DMS53 treated with DMSO at 0.1 percent for 48 hours (cell line): ENCODE measurements around the gene SLC2A5.
A peak's percentile ranks its signal among the peaks of the same experiment; 100 is the strongest.
"Not testable (repeated sequence)": the region's sequence is repeated elsewhere in the genome, so short reads cannot be mapped to it uniquely, and the experiment has no call there.

Source experiments
- DNase-seq: peaks from one replicate; lab custom pipeline; 2025; ENCODE audit not compliant: unreplicated experiment; lab: John Stamatoyannopoulos, UW

SLC2A5 gene

GRCh38 chr1:9037476-9038337 lies 31.7 kb downstream of the SLC2A5 start:
- no peak for DNase-seq

DNA sequence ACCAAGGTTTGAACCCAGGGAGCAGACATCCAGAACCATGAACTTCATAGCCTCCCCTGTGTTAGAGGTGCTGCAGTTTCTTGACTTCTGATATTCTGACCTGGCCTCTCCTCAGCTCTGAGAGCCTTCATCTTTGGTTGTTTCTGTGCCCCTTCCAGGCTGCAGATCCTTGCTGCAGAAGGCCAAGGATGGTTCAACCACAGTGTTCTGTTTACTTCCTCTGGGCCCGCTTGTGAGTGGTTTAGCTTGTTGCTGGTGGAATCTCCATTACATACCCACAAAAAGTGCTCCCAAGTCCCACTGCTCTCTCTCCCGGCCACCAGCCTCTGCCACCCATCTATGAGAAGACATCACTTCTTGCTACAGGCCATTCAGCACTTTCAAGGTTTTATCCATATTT lies 34.2 kb downstream of the SLC2A5 start:
- DNase-seq, result no peak

DNA sequence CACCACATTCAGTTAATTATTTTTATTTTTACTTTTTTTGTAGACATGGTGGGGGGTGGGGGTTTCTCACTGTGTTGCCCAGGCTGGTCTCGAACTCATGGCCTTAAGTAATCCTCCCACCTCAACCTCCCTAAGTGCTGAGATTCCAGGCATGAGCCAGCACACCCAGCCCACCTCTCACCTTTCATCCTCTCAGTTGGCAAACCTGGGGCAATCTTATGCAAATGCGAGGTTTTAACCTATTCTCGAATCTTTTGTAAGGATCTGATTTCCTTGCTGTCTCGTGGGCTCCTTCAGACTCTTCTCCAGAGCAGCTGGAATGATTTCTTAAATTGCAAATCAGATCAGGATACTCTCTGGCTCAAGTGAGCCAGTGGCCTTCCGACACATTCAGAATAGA lies 36.1 kb downstream of the SLC2A5 start:
- no peak for DNase-seq

GRCh38 chr1:9031484-9032259 lies 37.8 kb downstream of the SLC2A5 start:
- DNase-seq, result no peak

GRCh38 chr1:9031077-9031476 lies 38.4 kb downstream of the SLC2A5 start:
- not testable (repeated sequence) for DNase-seq

DNA sequence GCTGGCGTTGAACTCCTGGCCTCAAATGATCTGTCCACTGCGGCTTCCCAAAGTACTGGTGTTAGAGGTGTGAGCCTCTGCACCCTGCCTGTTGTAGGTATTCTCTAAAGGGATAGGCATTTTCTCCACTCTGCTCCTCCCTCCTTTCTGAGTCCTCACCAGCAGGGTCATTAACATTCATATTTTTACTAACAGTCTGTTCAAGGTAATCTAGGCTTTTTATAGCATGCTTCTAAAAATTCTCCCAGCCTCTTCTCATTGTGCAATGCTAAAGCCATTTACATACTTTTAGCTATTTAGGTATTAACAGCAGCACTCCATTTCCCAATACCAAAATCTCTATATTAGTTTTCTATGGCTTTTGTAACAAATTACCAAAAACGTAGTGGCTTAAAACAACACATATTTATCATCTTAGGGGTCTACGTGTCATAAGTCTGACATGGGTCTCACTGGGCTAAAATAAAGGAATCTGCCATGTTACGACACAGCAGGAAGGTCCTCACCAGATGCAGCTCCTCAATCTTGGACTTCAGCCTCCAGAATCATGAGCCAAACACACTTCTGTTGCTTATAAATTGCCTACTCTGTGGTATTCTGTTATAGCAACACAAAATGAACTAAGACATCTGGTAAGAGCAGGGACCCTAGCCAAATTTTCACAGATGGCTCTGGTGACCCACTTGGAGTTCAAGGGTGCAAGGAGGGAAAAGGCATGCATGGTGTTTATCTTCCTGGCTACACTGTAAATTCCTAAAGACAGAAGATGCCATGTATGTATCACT lies 40.3 kb downstream of the SLC2A5 start:
- no peak for DNase-seq

DNA sequence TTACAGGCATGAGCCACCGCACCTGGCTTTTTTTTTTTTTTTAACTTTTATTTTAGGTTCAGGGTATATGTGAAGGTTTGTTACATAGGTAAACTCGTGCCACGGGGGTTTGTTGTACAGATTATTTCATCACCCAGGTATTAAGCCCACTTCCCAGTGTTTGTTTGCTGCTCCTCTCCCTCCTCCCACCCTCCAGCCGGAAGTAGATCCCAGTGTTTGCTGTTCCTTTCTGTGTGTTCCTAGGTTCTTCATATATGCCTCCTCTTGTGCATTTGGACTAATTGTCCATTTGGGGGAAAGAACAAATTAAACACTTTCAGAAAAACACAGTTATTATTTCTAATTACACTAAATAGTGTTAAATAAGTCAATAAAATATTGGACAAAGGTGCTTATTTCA lies 42.1 kb downstream of the SLC2A5 start:
- no peak for DNase-seq

DNA sequence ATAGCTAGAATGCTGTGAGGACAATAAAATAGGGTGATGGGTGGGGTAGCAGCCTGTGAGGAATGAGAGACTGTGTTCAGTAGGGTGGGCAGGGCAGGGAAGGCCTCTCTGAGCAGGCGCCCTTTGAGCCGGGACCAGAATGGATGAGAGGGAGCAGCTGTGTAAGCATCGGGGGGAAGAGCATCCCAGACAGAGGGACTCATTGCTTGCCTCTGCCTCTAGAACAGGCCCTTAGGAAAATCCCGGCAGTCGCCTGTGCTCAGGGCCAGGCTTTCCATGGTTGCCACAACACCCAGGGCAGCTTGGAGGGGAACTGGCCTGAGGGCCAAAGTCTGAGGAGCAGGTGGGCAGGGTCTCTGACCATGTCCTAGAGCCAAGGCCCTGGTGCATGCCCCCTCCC lies 44.0 kb downstream of the SLC2A5 start:
- DNase-seq, result peak; percentile 26

DNA sequence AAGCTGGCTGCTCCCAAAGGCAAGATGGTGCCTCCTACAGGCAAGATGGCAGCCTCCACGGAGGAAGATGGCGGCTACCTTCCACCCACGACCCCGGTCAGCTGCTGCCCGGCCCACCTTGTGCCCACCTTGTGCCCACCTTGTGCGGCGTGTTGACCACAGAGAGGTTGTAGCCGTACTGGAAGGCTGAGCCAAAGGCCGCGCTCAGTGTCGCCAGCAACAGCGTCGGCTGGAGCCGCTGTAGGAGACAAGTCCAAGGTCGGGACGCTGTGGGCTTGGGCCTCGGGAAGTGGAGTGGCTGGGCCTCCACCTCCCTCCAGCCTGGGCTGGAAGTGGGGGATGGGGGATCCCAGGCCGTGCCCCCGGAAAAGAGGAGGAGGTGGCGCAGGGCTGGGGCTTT lies 44.6 kb downstream of the SLC2A5 start:
- no peak for DNase-seq

DNA sequence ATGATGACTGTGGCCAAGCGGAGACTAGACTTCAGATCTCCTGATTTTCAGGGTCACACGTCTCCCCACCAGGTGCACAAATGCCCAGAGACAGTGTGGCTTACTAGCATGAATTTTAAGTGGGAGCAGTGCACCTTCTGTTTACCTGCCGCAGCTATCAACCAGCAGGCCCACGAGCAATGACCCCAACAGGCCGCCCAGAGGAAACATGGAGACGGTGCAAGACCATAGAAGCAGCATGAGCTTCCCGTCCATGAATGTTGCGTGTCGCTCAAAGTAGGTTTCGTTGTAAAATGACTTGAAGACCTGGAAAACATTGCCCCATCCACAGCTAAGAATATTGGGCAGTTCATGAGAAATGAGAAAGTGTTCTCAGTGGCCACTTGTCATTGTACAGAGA lies 46.7 kb downstream of the SLC2A5 start:
- DNase-seq, result no peak

DNA sequence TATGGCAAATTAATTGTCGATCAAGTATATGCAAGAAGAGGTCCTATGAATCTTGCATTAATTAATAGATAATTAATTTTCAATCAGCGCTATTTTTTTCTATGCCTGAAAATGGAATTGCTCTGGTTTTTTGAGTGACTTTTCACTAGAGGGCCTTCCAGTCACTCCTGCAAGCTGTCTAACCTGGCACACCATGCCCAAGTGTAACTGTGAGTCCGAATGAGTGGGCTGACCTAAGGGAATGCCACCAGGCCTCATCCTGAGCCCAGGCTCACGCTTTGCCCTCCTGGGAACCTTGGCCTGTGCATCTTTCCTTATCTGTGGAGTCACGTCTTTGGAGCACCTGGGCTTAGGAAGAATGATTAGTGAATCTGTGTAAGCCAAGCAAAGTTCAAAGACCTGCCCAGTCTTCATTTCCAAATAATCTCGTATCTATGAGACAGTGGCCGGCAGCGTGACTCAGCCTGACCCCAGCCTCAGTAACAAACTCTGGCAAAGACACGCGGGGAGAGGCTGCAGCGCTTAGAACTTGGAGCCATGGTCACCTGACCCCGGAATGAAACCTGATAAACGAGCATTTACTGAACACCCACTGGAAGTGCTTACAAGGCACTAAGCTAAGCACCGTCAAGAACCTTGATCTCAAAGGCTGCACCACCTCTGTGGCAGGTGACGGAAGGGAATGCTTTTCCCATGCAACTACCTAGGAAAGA lies 47.3 kb downstream of the SLC2A5 start:
- not testable (repeated sequence) for DNase-seq

DNA sequence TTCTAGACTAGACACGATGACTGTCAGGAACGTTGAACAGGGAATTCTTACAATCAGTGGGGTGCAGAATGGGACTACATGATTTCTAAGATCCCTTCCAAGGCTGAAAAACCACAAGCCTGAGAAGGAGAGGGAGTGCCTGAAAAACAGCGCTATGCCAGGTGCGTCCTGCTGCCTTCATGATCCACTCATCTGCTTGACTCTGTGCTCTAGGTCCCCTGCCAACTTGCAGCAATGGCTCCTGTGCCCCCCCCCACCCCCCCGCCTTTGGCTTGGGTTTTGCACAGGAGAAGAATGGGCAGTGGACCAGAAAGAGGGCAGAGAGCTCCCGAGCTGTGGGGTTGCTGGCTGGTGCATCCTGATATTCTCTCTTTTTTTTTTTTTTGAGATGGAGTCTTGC lies 49.1 kb downstream of the SLC2A5 start:
- DNase-seq, result no peak

DNA sequence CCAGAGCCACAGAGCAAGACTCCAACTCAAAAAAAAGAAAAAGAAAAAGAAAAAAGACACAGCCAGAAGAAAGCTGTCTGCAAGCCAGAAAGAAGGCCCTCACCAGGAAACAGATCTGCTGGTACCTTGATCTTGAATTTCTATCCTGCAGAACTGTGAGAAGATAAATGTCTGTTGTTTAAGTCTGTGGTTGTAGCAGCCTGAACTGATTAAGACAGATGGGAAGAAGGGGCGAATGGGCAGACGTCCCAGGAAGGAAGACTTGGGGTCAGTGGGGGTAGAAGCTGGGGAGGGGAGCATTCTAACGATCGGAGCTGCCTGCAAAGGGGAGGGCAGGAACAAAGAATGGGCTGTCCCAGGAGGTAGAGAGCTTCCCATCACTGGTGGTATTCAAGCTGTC lies 49.5 kb downstream of the SLC2A5 start:
- no peak for DNase-seq

- DNase-seq, result no peak
These were observed 51.1 kb downstream of the SLC2A5 start for GRCh38 chr1:9018333-9018732.

- DNase-seq, result no peak
These were observed 53.0 kb downstream of the SLC2A5 start for GRCh38 chr1:9016455-9016854.

DNA sequence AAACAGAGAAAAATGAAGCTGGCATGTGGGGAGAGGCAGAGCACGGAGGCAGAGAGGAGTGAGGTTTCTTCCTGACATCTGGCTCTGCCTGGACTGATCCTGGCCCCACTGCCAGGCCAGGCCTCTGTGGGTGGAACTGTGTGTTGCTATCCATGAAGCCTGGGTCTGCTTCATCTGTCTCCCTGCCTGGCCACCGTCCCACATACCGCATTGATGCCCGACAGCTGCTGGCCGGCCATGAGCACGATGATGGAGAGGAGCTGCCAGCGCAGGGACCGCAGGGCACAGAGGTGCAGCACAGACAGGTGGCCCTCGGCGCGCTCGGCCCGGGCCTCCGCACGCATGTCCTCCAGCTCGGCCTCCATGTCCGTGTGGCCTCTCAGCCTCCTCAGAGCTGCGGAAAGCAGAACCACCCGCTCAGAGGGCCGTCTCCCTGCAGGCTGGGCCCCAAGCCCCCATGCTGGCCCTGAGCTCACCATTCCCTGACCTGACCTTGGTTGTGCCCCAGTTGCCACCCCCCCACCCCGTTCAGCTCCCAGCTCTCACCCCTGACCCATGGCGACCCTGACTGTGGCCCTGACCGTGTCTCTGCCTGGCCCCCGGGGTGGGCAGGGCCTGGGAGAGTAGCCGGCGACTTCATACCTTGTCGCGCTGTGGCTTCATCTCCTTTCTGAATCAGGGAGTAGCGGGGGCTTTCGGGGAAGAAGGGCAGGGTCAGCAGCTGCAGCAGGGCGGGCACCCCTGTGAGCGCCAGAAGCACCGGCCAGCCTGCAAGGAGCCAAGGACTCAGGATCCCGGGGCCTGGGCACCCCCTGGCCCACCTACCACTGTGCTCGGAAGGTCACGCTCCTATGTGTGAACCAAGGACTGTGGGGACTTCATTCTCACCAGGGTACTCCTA lies 54.7 kb downstream of the SLC2A5 start:
- no peak for DNase-seq

- DNase-seq, result no peak
These were observed 55.6 kb downstream of the SLC2A5 start for GRCh38 chr1:9013819-9014218.

GRCh38 chr1:9010781-9011323 lies 58.6 kb downstream of the SLC2A5 start:
- no peak for DNase-seq
